Posterior vena cava (tissue), 2 donors: ENCODE measurements around the gene KRTAP19-8. TPM values are rescaled to one million over a fixed set of nuclear protein-coding genes. Genes with fewer than 3 reads are reported as not detected.

Experiments
- DNase-seq: peaks from one replicate; pipeline ENCODE4 v3.0.0-alpha.2; 2020; ENCODE audit warnings: low spot score
- intact Hi-C, 2 donors: fragments of 100-400 bp; cut with DNase I; formaldehyde crosslinking; loops; one replicate each; pipeline versions ENCODE4 v1.14.1 to v1.14.2; 2022 to 2023
- total RNA-seq, 2 donors: library from RNA; stranded (reverse); fragmentation: NEBNext Ultra II Directional; extraction: Animal tissue kit (Norgen Biotek cat#: 25700); gene quantifications; one replicate each; pipeline ENCODE4 v1.2.1, GENCODE V29; 2021
- donor health status: DM: yes; HTN: yes; CAD: no.
- donor health status: DM: yes; HTN: yes; CAD: no.

Gene KRTAP19-8
- total RNA-seq, 2 donors from 2014 or later: not detected

DNA sequence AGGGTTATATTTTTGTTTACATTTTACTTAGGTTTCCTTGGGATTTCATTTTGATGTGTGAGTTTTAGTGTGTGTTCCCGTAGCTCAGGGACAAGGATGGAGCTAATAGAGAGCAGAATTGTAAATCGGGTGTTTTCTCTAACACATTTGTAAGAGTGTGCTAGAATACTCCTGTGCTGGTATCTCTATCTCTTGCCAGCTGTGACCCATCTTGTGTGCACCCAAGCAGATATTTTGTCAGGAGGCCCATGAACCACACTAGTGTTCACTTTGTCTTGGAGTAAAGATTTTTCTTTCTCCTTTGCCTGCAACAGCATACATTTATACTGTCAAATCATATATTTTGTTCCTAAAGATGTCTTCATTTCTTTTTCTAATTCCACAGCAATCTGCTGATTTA lies 23.4 kb downstream of the KRTAP19-8 start:
- intact Hi-C loops: no loop called here

DNA sequence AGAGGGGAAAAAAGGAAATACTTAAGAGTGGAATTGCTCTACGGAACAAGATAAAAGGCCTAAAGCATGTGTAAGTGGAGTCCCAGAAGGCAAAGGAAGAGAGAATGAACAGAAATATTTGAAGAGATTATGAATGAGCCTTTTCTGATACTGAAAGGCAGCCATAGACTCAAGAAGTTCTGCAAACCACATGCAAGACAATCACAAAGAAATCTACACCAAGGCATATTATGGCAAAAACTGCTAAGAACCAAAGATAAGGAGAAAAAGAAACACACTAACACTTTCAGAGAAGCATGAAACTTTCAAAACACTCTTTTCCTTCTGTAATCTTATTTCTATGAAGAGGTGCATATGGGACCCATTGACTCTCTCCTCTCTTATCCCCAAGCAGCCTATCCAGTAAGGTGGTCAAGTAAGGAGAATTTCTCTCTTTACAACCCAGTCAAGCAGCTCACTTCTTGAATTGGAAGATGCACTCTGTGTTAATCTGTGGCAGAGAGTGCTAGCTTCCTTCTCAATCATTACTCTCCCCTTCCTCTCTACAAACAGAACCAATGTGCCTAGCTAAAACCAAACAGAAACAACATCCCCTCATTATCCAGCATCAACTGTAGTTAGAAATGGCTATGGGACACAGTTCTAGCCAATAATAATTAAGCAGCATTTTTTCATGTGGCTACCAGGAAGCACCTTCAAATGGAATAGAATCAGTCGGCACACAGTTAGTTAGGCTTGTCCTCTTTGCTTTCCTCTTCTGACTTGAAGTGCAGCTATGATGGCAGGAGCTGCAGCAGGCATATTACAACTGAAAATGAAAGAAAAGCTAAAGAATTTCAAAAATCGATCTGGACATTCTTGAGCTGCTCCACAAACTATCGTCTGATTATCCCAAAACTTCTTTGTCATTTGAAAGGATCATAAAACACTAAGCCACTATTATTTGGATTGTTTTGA lies 25.9 kb downstream of the KRTAP19-8 start:
- intact Hi-C loops: loop anchor here in 1 of 2 donors (1.0 kb wide), 1 partner anchor 36 kb away; no protein-coding TSS in a partner anchor
- no peak for DNase-seq

More for the DNA sequence above, 23.4 kb downstream of the KRTAP19-8 start:
- DNase-seq: no peak

GRCh38 chr21:31011412-31011811 lies 26.9 kb downstream of the KRTAP19-8 start:
- no peak for DNase-seq
- intact Hi-C loops: no loop called here

DNA sequence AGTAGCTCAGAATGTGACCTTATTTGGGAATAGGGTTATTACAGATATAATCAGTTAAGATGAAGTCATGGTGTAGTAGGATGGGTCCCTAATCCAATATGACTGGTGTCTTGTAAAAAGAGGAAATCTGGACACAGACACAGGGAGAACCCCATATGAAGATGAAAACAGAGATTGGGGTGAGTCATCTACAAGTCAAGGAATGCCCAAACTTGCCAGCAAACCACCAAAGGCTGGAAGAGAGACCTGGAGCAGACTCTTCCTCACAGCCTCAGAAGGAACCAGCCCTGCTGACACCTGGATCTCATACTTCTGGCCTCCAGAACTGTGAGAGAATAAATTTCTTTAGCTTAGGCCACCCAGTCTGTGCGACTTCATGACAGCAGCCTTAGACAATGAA lies 29.9 kb downstream of the KRTAP19-8 start:
- no peak for DNase-seq
- intact Hi-C loops: no loop called here

DNA sequence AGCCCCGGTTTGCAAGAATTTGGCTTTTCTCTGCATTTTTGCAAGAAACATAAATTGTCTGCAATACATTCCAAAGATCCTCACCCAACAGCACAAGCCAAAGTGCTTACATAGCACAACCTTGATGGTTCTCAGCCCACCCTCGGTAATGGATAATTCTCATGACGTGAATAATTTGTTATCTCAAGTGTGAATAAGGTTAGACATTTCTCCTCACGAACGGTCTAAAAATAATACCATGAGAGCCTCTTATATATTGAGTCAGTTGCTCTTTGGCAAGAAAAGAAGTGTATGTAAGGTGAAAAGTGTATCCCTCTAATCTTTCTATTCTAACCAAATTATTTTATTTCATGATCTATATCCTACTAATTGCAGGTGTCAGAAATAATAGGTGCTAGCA lies 33.3 kb downstream of the KRTAP19-8 start:
- intact Hi-C loops: no loop called here

DNA sequence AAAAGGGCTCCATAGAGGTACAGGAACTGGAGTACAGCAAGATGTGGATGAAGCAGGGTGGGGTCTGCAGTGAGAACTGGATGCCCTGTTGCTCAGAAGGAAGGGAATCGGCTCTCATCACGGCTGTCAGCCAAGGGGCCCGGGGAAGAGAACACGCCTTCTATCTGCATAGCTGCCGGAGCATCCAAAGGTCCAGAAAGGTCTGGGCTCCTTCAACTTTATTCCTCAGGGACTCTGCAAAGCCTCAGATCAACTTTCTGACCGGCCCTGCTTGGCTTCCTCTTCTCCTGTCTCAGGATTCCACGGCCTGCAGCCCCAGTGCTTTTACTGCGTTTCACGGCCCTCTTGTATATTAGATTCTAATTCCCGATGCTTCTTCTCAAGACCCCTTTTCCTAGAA lies 34.8 kb downstream of the KRTAP19-8 start:
- intact Hi-C loops: no loop called here

More for the DNA sequence above, 33.3 kb downstream of the KRTAP19-8 start:
- DNase-seq: no peak

GRCh38 chr21:30997541-30997940 lies 40.7 kb downstream of the KRTAP19-8 start:
- DNase-seq: no peak
- intact Hi-C loops: no loop called here

More for the DNA sequence above, 34.8 kb downstream of the KRTAP19-8 start:
- DNase-seq: no peak

DNA sequence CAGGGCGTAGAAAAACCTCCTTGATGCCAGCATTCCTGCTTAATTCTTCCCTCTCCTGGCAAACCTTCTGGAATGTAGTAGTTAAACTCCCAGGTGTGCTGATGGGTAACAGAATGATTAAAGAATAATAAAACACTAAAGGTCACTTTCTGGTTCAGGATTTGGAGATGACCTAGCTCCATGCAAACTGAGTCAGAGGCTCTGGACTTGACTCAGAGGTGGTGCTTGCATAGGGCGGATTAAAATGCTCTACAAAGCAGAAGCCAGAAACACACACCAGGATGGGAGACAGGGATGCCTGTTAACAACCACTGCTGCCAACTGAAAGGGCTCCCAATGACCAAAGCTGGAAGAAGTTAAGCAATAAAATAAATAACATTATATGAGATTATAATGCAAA lies 41.5 kb downstream of the KRTAP19-8 start:
- intact Hi-C loops: no loop called here
- DNase-seq: no peak

DNA sequence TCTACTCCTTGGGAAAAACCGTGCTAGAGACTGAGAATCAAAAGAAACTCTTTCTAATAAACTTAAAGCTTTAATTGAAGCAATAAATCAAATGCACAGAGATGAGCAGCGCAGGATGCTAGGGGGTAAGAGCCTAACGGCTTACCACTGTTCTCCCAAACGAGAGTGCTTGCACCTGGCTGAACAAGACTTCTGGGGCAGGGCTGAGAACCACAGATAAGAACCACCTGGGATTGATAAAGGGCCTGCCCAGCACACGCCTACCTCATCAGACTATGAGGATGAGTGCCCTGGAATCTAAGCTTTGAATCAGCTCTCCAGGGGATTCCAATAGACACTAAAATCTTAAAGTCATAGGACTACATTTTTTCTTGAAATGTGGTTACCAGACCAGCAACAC lies 43.3 kb downstream of the KRTAP19-8 start:
- intact Hi-C loops: no loop called here
- no peak for DNase-seq

- DNase-seq: peak; percentile 66
- intact Hi-C loops: no loop called here
These were observed 47.6 kb downstream of the KRTAP19-8 start for GRCh38 chr21:30990514-30991262.

DNA sequence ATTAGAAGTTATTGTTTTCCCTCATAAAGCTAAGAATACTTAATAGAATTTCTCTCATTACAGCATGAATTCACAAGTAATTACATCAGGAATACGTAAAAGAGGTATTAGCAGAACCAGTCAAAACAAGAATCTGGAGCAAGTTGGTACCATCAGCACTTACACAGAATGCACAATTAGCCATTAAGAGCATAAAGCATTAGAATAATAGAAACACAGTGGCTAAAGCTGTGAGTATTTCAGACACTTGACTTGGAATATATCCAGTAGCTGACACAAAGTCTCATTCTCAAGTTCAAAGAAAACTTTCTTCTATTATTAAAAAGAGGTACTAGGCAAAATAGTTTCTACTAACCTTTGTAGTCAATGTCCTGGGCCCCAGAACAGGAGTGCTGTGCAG lies 49.6 kb downstream of the KRTAP19-8 start:
- intact Hi-C loops: no loop called here
- DNase-seq: no peak

Other genes starting within 250 kb of the KRTAP19-8 start
- not detected for gene KRTAP8-1, start 225.2 kb downstream of the KRTAP19-8 start, total RNA-seq
- gene KRTAP7-1, start 208.7 kb downstream of the KRTAP19-8 start, total RNA-seq: not detected
- not detected for gene KRTAP11-1, start 156.9 kb downstream of the KRTAP19-8 start, total RNA-seq